Left forelimb (tissue), 1 donor: ENCODE results near the gene KLHL41.

Experiments used
- DNase-seq: peaks from one replicate; pipeline ENCODE4 v3.0.0-alpha.2; 2018; ENCODE audit warnings: low spot score

The KLHL41 gene

DNA sequence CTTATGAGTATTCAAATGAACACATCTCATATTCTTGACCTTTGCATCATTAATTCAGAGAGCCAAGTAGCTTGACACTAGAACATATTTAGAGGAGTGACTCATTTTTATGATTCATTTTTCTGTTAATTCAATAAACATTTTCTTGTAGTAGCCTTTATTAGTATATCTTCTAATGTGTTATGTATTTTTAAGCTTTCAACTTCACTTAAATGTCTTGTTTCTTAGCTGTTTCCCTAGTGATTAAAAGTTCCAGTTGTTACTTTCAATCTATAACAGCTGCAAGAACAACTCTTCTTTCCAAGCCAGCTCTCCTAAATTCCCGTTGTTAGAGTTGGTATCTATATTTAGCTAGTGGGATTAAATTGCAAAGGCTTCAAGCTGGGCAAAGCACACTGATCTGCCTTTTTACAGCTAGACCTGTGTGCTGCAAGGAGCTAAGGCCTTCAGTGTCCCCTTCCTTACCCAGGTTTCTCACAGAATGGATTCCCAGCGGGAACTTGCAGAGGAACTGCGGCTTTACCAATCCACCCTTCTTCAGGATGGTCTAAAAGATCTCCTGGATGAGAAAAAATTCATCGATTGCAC is at the start of gene KLHL41:
KLHL41 (plus strand) TSS at position 405 of the 588 bp plus-strand sequence; CDS start at position 482, 77 bp downstream.
- peak; percentile 65 for DNase-seq

DNA sequence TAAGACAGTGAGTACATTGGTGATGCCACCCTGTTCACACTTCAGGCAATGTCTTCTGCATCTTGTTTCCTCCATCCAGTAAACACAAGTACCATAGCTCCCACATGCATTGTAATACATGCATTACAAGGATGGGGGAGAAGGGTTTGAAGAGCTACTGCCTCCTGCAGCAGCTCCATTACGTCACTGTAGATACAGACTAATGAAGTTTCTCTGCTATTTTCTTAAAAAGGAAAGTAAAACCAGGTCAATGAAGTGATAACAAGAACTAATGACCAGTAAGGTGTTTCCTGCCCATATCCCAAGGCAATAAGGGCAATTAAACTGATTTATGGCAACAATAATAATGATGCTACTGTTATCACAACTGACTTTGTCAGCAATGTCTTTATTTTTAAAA is 48.4 kb upstream of the KLHL41 start:
- no peak for DNase-seq

DNA sequence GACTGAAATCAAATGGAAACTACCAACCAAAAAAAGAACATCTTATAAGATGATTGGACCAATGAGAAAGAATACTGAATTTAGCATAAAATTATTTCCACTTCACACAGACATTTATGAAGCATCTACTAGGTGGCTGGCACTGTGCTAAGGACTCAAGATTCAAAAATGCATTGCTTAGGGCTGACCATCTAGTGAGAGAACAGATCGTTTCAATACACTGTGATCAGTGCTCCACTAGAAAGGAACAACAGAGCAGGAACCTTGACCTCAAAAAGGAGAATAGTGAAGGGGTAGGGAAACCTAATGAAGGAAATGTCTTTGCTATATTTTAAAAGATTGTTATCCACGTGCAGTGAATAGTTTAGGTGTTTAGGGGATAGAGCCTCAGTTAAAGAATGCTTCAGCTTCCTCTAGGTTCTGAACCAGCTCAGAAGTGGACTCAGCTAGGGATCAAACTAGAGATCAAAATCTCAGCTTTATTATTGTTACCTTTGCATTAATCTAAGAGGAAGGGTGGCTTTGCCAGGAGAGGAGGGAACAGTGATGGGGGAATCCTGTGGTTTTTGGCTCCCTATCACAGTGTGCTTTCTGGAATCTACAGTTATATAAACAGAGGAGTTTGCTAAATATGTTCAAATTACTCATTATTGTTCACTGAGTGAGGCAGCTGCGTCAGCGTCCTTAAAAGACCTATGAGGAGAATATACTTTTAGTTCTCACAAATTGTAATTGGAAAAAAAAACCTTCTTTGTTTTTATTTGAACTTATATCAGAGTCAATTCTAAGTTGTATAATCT is 46.4 kb upstream of the KLHL41 start:
- DNase-seq: no peak

DNA sequence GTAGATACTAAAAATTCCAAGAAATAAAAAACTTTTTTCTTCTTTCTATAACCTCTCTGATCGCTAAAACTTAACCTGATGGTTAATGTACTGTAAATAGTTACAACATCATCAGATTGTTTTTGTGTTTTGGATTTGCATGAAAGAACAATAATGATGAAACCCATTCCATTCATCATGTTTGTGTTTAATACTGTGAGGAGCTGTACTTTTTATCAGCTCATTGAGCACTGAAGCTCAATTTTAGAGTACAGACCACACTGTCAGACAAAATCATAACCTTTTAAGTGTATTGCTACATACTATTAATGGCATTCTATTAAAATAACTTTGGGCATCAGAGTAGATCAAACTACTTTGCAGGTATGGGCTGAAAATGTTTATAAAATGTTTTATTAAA is 45.0 kb upstream of the KLHL41 start:
- no peak for DNase-seq

GRCh38 chr2:169464882-169465281 is 44.6 kb upstream of the KLHL41 start:
- no peak for DNase-seq

GRCh38 chr2:169468841-169469240 is 40.7 kb upstream of the KLHL41 start:
- no peak for DNase-seq

GRCh38 chr2:169469952-169470572 is 39.4 kb upstream of the KLHL41 start:
- DNase-seq: no peak

- DNase-seq: no peak
Observed at GRCh38 chr2:169472249-169472648, 37.3 kb upstream of the KLHL41 start.

GRCh38 chr2:169476459-169476858 is 33.0 kb upstream of the KLHL41 start:
- no peak for DNase-seq

- DNase-seq: no peak
Observed at GRCh38 chr2:169478339-169478738, 31.2 kb upstream of the KLHL41 start.

- no peak for DNase-seq
Observed at GRCh38 chr2:169478745-169479256, 30.7 kb upstream of the KLHL41 start.

DNA sequence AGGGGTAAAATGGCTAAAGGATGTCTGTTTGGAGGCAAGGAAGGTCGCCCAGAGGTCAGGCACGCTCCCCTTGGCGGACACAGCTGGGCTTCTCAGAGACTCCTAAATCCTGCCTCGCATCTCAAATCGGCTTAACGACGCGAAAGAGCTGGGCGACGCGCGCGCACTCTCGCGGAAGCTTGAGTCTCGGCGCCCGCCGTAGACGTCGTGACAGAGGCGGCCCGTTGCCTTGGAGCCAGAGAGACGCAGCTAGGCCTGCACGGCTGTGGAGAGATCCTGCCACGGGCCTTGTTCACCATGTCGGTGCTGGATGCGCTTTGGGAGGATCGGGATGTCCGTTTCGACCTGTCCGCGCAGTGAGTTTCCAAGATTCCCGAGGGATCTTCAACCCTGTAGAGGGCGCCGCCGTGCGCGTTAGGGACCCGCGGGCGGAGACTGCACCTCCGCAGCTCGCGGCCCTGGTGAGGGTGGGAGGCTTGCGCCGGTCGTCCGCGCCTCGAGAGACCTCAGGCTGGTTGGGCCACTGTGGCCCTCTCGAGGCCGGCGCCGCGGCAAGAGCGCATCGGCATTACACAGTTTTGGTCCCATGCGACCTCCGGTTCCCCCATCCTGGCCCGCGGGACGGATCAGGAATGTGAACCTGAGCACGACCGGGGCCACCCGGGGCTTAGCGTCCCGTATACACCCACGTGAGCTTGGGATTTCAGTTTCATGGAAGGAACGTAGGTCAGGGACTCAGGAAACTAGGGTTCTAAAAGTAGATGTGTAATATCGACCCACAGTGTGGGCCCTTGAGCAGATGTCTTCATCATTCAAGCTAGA is 30.0 kb upstream of the KLHL41 start, which contains the start of gene BBS5:
BBS5 (plus strand) TSS at position 238 of the 822 bp plus-strand sequence; CDS start at position 298, 60 bp downstream.
- peak; percentile 90 for DNase-seq

DNA sequence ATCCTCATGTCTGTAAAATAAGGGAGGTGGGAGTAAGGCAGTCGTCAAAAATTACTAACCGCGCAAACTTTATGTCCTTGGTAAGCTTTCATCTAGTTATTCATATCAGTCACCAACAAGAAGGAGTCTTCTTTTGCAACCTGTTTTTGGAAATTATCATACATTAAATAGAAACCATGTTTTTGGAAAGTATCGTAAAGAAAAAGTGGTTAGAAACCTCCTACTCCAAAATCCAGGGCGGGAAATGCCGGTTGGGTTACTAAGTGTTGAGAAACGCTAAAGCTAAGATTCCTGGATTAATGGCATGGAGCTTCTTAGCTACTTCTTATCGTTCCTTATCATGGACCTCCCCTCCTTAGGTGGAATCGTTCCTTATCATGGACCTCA is 29.4 kb upstream of the KLHL41 start:
- no peak for DNase-seq

DNA sequence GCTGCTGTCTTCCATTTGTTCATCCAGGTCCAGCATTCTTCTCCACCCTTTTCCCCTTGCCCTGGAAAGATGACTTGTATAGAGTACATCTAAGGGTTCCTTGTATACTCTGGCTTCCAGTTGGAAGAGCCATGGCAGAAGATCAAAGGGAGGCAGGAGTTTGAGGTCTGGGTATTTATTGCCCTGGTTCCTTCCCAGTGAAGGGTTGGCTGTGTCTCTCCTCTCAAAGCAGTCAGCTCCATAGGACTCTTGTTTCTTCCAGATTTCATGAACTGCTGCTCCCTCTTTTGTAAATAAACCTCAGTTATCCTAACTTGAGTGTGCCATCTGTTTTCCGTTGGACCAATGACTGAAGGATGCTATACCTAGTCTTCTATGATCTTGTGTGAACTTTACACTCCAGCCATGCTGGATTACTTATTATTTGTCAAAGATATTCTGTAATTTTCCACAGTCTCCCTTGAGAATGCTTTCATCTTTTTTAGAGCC is 23.8 kb upstream of the KLHL41 start:
- no peak for DNase-seq

- no peak for DNase-seq
Observed at GRCh38 chr2:169486487-169486886, 23.0 kb upstream of the KLHL41 start.

DNA sequence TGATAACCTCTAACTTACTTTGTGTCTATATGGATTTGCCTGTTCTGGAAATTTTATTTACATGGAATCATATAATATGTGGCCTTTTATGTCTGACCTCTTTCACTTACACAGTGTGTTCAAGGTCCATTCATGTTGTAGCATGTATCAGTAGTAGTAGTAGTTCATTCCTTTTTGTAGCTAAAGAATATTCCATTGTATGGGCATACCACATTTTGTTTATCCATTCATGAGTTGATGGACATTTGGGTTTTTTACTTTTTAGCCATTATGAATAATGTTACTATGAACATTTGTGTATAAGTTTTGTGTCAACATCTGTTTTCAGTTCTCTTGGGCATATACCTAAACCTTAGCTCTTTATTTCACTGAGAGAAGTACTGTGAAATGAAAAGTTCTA is 18.7 kb upstream of the KLHL41 start:
- DNase-seq: no peak

DNA sequence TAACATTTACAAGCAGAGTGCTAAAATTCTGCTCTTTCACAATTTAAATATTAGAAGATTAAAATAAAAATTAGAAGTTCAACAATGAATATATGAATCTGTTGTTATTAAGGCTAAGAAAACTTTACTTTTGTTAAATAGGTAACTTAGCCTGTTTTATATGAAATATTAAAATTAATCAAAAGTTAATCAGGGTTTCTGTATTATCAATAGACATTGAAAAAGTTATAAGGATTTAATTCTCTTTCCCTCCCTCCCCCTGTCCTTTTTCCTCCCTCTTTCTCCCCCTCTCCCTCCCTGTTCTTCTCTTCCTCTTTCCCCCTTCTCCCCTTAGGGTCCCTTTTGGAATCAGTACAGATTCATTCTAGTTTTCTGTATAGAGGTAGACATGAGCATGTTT is 18.1 kb upstream of the KLHL41 start:
- DNase-seq: no peak

GRCh38 chr2:169493360-169493759 is 16.1 kb upstream of the KLHL41 start:
- no peak for DNase-seq

- DNase-seq: no peak
Observed at GRCh38 chr2:169495310-169495928, 14.1 kb upstream of the KLHL41 start.

DNA sequence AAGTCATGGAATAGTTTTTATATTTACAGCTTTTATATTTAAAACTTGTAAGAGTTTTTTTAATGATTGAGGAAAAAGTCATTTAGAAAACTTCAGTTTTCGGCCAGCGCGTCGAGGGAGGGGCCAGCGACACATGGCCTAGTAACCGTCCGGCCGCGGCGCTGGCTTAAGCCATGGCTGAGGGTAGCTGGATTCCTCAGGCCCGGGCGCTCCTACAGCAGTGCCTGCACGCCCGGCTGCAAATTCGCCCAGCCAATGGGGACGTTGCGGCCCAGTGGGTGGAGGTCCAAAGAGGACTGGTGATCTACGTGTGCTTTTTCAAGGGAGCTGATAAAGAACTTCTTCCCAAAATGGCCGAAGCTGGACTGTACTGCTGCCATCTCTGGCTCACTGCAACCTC is 4.9 kb upstream of the KLHL41 start:
- DNase-seq: no peak

DNA sequence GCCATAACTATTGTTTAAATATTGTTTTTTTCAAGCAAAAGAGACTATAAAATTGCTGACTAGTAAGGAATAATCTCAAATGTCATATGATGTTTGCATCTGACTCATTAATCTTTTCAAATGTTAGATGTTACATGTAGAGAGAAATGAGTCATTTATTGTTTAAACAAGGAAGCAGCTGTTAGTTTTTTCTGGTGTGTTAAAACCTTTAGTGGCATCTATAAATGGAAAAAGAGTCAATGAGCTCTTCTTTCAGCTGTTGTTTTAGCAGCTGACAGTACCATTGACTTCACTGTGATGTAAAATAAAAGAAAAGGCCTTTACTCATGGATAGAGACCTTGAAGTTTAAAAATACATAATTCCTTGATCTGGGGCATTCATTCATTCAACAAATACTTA is 1.8 kb upstream of the KLHL41 start:
- no peak for DNase-seq
